ENCODE results near the gene TECPR2.

DNA sequence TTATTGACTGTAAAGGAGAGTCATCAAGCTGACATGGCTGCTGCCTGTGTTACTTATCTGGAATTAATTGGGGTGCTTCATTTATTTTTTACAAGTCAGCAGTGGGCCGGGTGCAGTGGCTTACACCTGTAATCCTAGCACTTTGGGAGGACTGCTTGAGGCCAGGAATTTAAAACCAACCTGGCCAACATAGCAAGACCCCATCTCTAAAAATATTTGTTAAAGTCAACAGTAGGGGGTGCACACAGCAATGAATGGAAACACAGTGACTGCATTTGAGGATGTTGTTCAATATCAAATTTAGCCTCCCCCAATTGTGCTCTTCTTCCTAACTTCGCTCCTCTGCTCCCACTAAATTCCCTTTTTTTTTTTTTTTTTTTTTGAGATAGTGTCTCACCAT, 94.8 kb downstream of the TECPR2 start:
- TF ChIP-seq KAT2A (conservative IDR thresholded peaks at IDR 0.05; ENCODE audit: control insufficient read depth, low read depth, low read length) (no peak), EZH2 (IDR thresholded peaks at IDR 0.05; ENCODE audit: borderline replicate concordance, control insufficient read depth, low read depth, low read length) (no peak), CREM (IDR thresholded peaks at IDR 0.05; ENCODE audit: low read depth) (no peak), MEF2B (IDR thresholded peaks at IDR 0.05; ENCODE audit: partially characterized antibody, poor library complexity, severe bottlenecking) (no peak)
- TF ChIP-seq, protein P1, sequence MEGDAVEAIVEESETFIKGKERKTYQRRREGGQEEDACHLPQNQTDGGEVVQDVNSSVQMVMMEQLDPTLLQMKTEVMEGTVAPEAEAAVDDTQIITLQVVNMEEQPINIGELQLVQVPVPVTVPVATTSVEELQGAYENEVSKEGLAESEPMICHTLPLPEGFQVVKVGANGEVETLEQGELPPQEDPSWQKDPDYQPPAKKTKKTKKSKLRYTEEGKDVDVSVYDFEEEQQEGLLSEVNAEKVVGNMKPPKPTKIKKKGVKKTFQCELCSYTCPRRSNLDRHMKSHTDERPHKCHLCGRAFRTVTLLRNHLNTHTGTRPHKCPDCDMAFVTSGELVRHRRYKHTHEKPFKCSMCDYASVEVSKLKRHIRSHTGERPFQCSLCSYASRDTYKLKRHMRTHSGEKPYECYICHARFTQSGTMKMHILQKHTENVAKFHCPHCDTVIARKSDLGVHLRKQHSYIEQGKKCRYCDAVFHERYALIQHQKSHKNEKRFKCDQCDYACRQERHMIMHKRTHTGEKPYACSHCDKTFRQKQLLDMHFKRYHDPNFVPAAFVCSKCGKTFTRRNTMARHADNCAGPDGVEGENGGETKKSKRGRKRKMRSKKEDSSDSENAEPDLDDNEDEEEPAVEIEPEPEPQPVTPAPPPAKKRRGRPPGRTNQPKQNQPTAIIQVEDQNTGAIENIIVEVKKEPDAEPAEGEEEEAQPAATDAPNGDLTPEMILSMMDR (IDR thresholded peaks at IDR 0.05 in 2 of 3, conservative IDR thresholded peaks at IDR 0.05 in 1 of 3; ENCODE audit: control insufficient read depth in 2 of 3, extremely low read depth in 1 of 3, insufficient read depth in 1 of 3, low read depth in 3 of 3, low read length in 3 of 3), result no peak

All from GM12878 (cell line).